K562 (cell line): ENCODE results near the gene MED29. TPM values are rescaled to one million over a fixed set of nuclear protein-coding genes. Genes with fewer than 3 reads are reported as not detected.

ENCODE experiments used
- ASH1L ChIP-seq: fragments of 450-650 bp; IDR thresholded peaks from 2 replicates; pipeline ENCODE4 v1.6.1; 2018; ENCODE audit warnings: borderline replicate concordance, mild to moderate bottlenecking, low read depth; ENCODE audit not compliant: partially characterized antibody
- BCOR ChIP-seq: fragments of 450-650 bp; IDR thresholded peaks from 2 replicates; pipeline ENCODE4 v1.6.1; 2016
- CEBPB ChIP-seq: fragments of 450-650 bp; IDR thresholded peaks from 2 replicates; pipeline ENCODE4 v1.6.1; 2016; ENCODE audit warnings: missing genetic modification characterization, missing compliant biosample characterization
- KLF13 ChIP-seq: fragments of 450-650 bp; IDR thresholded peaks from 2 replicates; pipeline ENCODE4 v1.6.1; 2016; ENCODE audit warnings: missing genetic modification characterization, low read depth, mild to moderate bottlenecking, missing compliant biosample characterization, moderate library complexity, borderline replicate concordance
- L3MBTL2 ChIP-seq: fragments of 450-650 bp; IDR thresholded peaks from 2 replicates; pipeline ENCODE4 v1.6.1; 2016; ENCODE audit warnings: mild to moderate bottlenecking, moderate library complexity
- SIN3B ChIP-seq: fragments of 450-650 bp; IDR thresholded peaks from 2 replicates; pipeline ENCODE4 v1.6.1; 2017; ENCODE audit warnings: low read depth, mild to moderate bottlenecking, moderate library complexity
- ZBTB1 ChIP-seq: sonication (generic); formaldehyde crosslinking; IDR thresholded peaks from 2 replicates; pipeline ENCODE4 v1.8.1; 2023; ENCODE audit warnings: missing genetic modification reagents, low read depth, mild to moderate bottlenecking, borderline replicate concordance
- ZFP36 ChIP-seq: fragments of 150-350 bp; IDR thresholded peaks from 2 replicates; pipeline ENCODE4 v1.6.1; 2018; ENCODE audit warnings: low read length, low read depth; ENCODE audit not compliant: partially characterized antibody
- polyA plus RNA-seq, 8 experiments: library from polyadenylated mRNA; depleted of rRNA in 4 of 8; stranded (reverse) in 5 of 8; unstranded in 3 of 8; fragments of >200 nt; fragmentation: Nextera tagmentation in 2 of 8; fragmentation: Illumina TruSeq in 1 of 8; extraction: Ambion mirVana in 2 of 8; extraction: Trizol in 1 of 8; gene quantifications; 2 replicates each; pipeline versions ENCODE4 v1.2.1 to v1.2.3, GENCODE V29; 2011 to 2014; ENCODE audit warnings: inconsistent platforms in 1 of 8, missing spikeins in 1 of 8
- total RNA-seq, 7 experiments: library from RNA; depleted of rRNA in 6 of 7; stranded (reverse); fragments of >200 nt in 6 of 7; fragmentation: Illumina TruSeq in 2 of 7; extraction: Trizol in 2 of 7; gene quantifications; 2 replicates each; pipeline versions ENCODE4 v1.2.1 to v1.2.3, GENCODE V29; 2011 to 2021; ENCODE audit warnings: low replicate concordance in 1 of 7
- TF ChIP-seq, protein P1 (sequence below): sonication (generic); formaldehyde crosslinking; IDR thresholded peaks from 2 replicates; pipeline ENCODE4 v1.8.0; 2022; ENCODE audit warnings: mild to moderate bottlenecking, missing genetic modification reagents
- TF ChIP-seq, protein P2 (sequence below), 2 experiments: fragments of 200-800 bp in 1 of 2; sonication (Bioruptor generic) in 1 of 2; sonication (generic) in 1 of 2; formaldehyde crosslinking in 1 of 2; IDR thresholded peaks in 1 of 2; conservative IDR thresholded peaks in 1 of 2; 2 replicates each; pipeline versions ENCODE4 v1.5.0 to v1.6.1; 2016 to 2020; ENCODE audit warnings: missing compliant biosample characterization in 1 of 2, missing genetic modification characterization in 1 of 2, missing genetic modification reagents in 1 of 2

Gene MED29
- total and polyA plus RNA-seq, 9 of the 15 experiments (the other 6 are each of a cell fraction or from before 2014, with no cell fraction given) = 1.8 to 22.6 (median 12.4) TPM

- TF ChIP-seq, protein P1, sequence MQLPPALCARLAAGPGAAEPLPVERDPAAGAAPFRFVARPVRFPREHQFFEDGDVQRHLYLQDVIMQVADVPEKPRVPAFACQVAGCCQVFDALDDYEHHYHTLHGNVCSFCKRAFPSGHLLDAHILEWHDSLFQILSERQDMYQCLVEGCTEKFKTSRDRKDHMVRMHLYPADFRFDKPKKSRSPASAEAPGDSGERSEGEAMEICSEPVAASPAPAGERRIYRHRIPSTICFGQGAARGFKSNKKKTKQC (CRISPR knock-in tag) = no peak
- TF ChIP-seq ZFP36 (no peak), KLF13 (tag) (no peak), BCOR (no peak), ZBTB1 (no peak), SIN3B (no peak), CEBPB (tag) (no peak), ASH1L (no peak), L3MBTL2 (no peak)
- TF ChIP-seq, protein P2, sequence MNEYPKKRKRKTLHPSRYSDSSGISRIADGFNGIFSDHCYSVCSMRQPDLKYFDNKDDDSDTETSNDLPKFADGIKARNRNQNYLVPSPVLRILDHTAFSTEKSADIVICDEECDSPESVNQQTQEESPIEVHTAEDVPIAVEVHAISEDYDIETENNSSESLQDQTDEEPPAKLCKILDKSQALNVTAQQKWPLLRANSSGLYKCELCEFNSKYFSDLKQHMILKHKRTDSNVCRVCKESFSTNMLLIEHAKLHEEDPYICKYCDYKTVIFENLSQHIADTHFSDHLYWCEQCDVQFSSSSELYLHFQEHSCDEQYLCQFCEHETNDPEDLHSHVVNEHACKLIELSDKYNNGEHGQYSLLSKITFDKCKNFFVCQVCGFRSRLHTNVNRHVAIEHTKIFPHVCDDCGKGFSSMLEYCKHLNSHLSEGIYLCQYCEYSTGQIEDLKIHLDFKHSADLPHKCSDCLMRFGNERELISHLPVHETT (CRISPR knock-in tag; conservative IDR thresholded peaks at IDR 0.05 in 1 of 2, IDR thresholded peaks at IDR 0.05 in 1 of 2) = no peak
Observed at GRCh38 chr19:39372047-39372802, 19.0 kb upstream of the MED29 start (continued).
